Measurements from ENCODE around the gene ILKAP.

Gene ILKAP

GRCh38 chr2:238237431-238238135 lies 34.1 kb upstream of the ILKAP start:
- WGBS (ENCODE audit: extremely low coverage, insufficient coverage, insufficient read length), result no CpG with 5 or more reads among the region's 11 CpGs

GRCh38 chr2:238236571-238236970 lies 33.1 kb upstream of the ILKAP start:
- Histone ChIP-seq H3K27ac (ENCODE audit: low read depth, low read length) (no peak overlapping the region), H2AK5ac (ENCODE audit: low read length) (no peak overlapping the region), H3K14ac (ENCODE audit: low read length) (no peak overlapping the region), H4K12ac (ENCODE audit: low read depth, low read length) (no peak overlapping the region), H3K9ac (ENCODE audit: low read length) (no peak overlapping the region), H4K8ac (ENCODE audit: low read depth, low read length) (no peak overlapping the region), H2BK12ac (ENCODE audit: low read length) (no peak overlapping the region), H3K4me3 (ENCODE audit: low read depth, low read length) (no peak overlapping the region), H3K18ac (ENCODE audit: low read length) (no peak overlapping the region), H3K4me1 (ENCODE audit: control insufficient read depth in 1 of 2, insufficient read depth in 2 of 2, low read length in 2 of 2) (peaks cover 0 to 16% of the 10 kb centered on the region in 2 experiments), H3K79me2 (ENCODE audit: control insufficient read depth, insufficient read depth, low read length, poor library complexity) (peaks cover 4% of the 10 kb centered on the region), H3K27me3 (ENCODE audit: insufficient read depth, low read length) (peaks cover 29% of the 10 kb centered on the region), H3K9me3 (ENCODE audit: insufficient read depth, low read depth, low read length) (peaks cover 8% of the 10 kb centered on the region), H3K79me1 (ENCODE audit: low read length) (peaks cover 7% of the 10 kb centered on the region), H3K4ac (ENCODE audit: low read depth, low read length) (no peak overlapping the region), H2BK5ac (ENCODE audit: low read depth, low read length, poor library complexity) (no peak overlapping the region), H3K23ac (ENCODE audit: low read length) (no peak overlapping the region), H4K91ac (ENCODE audit: low read depth, low read length) (no peak overlapping the region), H3K36me3 (ENCODE audit: control insufficient read depth in 1 of 2, insufficient read depth in 2 of 2, low read length in 2 of 2) (no peaks in the 10 kb centered on the region), H2AFZ (ENCODE audit: insufficient read depth, low read length, poor library complexity) (no peak overlapping the region), H2BK120ac (ENCODE audit: insufficient read depth, low read length, poor library complexity) (no peak overlapping the region), H3K4me2 (ENCODE audit: low read length) (no peak overlapping the region)
- DNase-seq, result no peak
- no CpG with 5 or more reads among the region's 4 CpGs for WGBS (ENCODE audit: extremely low coverage, insufficient coverage, insufficient read length)

More at GRCh38 chr2:238237431-238238135, 34.1 kb upstream of the ILKAP start:
- Histone ChIP-seq H4K12ac (ENCODE audit: low read depth, low read length) (no peak overlapping the region), H3K79me2 (ENCODE audit: control insufficient read depth, insufficient read depth, low read length, poor library complexity) (peaks cover 4% of the 10 kb centered on the region), H3K23ac (ENCODE audit: low read length) (no peak overlapping the region), H2AK5ac (ENCODE audit: low read length) (no peak overlapping the region), H3K79me1 (ENCODE audit: low read length) (peaks cover 7% of the 10 kb centered on the region), H3K4ac (ENCODE audit: low read depth, low read length) (no peak overlapping the region), H3K14ac (ENCODE audit: low read length) (no peak overlapping the region), H3K9me3 (ENCODE audit: insufficient read depth, low read depth, low read length) (peaks cover 8% of the 10 kb centered on the region), H3K4me3 (ENCODE audit: low read depth, low read length) (no peak overlapping the region), H2BK120ac (ENCODE audit: insufficient read depth, low read length, poor library complexity) (no peak overlapping the region), H2AFZ (ENCODE audit: insufficient read depth, low read length, poor library complexity) (no peak overlapping the region), H3K4me2 (ENCODE audit: low read length) (no peak overlapping the region), H3K36me3 (ENCODE audit: control insufficient read depth in 1 of 2, insufficient read depth in 2 of 2, low read length in 2 of 2) (no peaks in the 10 kb centered on the region), H3K9ac (ENCODE audit: low read length) (no peak overlapping the region), H2BK12ac (ENCODE audit: low read length) (no peak overlapping the region), H3K27ac (ENCODE audit: low read depth, low read length) (no peak overlapping the region), H3K4me1 (ENCODE audit: control insufficient read depth in 1 of 2, insufficient read depth in 2 of 2, low read length in 2 of 2) (peaks cover 0 to 16% of the 10 kb centered on the region in 2 experiments), H3K18ac (ENCODE audit: low read length) (no peak overlapping the region), H3K27me3 (ENCODE audit: insufficient read depth, low read length) (peaks cover 29% of the 10 kb centered on the region), H2BK5ac (ENCODE audit: low read depth, low read length, poor library complexity) (no peak overlapping the region), H4K91ac (ENCODE audit: low read depth, low read length) (no peak overlapping the region), H4K8ac (ENCODE audit: low read depth, low read length) (no peak overlapping the region)
- DNase-seq, result no peak

GRCh38 chr2:238235856-238236255 lies 32.4 kb upstream of the ILKAP start:
- peaks cover 29% of the 10 kb centered on the region for H3K27me3 ChIP-seq (ENCODE audit: insufficient read depth, low read length)
- peaks cover 5 to 20% of the 10 kb centered on the region in 2 experiments for H3K4me1 ChIP-seq (ENCODE audit: control insufficient read depth in 1 of 2, insufficient read depth in 2 of 2, low read length in 2 of 2)
- H3K79me2 ChIP-seq (ENCODE audit: control insufficient read depth, insufficient read depth, low read length, poor library complexity), result peaks cover 4% of the 10 kb centered on the region
- H3K9ac ChIP-seq (ENCODE audit: low read length), result no peak overlapping the region
- H4K8ac ChIP-seq (ENCODE audit: low read depth, low read length), result no peak overlapping the region
- H3K9me3 ChIP-seq (ENCODE audit: insufficient read depth, low read depth, low read length), result peaks cover 8% of the 10 kb centered on the region
- no peak overlapping the region for H2AFZ ChIP-seq (ENCODE audit: insufficient read depth, low read length, poor library complexity)
- H3K27ac ChIP-seq (ENCODE audit: low read depth, low read length), result no peak overlapping the region
- no peak overlapping the region for H2BK12ac ChIP-seq (ENCODE audit: low read length)
- H3K36me3 ChIP-seq (ENCODE audit: control insufficient read depth in 1 of 2, insufficient read depth in 2 of 2, low read length in 2 of 2), result no peaks in the 10 kb centered on the region
- H3K4me2 ChIP-seq (ENCODE audit: low read length), result no peak overlapping the region
- WGBS (ENCODE audit: extremely low coverage, insufficient coverage, insufficient read length), result no CpG with 5 or more reads among the region's 7 CpGs
- H3K23ac ChIP-seq (ENCODE audit: low read length), result no peak overlapping the region
- no peak for DNase-seq
- no peak overlapping the region for H3K4ac ChIP-seq (ENCODE audit: low read depth, low read length)
- H3K79me1 ChIP-seq (ENCODE audit: low read length), result peaks cover 7% of the 10 kb centered on the region
- no peak overlapping the region for H4K12ac ChIP-seq (ENCODE audit: low read depth, low read length)
- no peak overlapping the region for H3K4me3 ChIP-seq (ENCODE audit: low read depth, low read length)
- no peak overlapping the region for H2AK5ac ChIP-seq (ENCODE audit: low read length)
- no peak overlapping the region for H2BK120ac ChIP-seq (ENCODE audit: insufficient read depth, low read length, poor library complexity)
- H2BK5ac ChIP-seq (ENCODE audit: low read depth, low read length, poor library complexity), result no peak overlapping the region
- no peak overlapping the region for H4K91ac ChIP-seq (ENCODE audit: low read depth, low read length)
- no peak overlapping the region for H3K14ac ChIP-seq (ENCODE audit: low read length)
- H3K18ac ChIP-seq (ENCODE audit: low read length), result no peak overlapping the region

GRCh38 chr2:238235331-238235732 lies 31.8 kb upstream of the ILKAP start:
- Histone ChIP-seq H3K9ac (ENCODE audit: low read length) (no peak overlapping the region), H2BK120ac (ENCODE audit: insufficient read depth, low read length, poor library complexity) (no peak overlapping the region), H2AK5ac (ENCODE audit: low read length) (no peak overlapping the region), H4K91ac (ENCODE audit: low read depth, low read length) (no peak overlapping the region), H3K27ac (ENCODE audit: low read depth, low read length) (no peak overlapping the region), H3K18ac (ENCODE audit: low read length) (no peak overlapping the region), H2AFZ (ENCODE audit: insufficient read depth, low read length, poor library complexity) (no peak overlapping the region), H2BK5ac (ENCODE audit: low read depth, low read length, poor library complexity) (no peak overlapping the region), H3K14ac (ENCODE audit: low read length) (no peak overlapping the region), H3K79me1 (ENCODE audit: low read length) (peaks cover 7% of the 10 kb centered on the region), H2BK12ac (ENCODE audit: low read length) (no peak overlapping the region), H3K36me3 (ENCODE audit: control insufficient read depth in 1 of 2, insufficient read depth in 2 of 2, low read length in 2 of 2) (no peaks in the 10 kb centered on the region), H4K12ac (ENCODE audit: low read depth, low read length) (no peak overlapping the region), H3K79me2 (ENCODE audit: control insufficient read depth, insufficient read depth, low read length, poor library complexity) (peaks cover 4% of the 10 kb centered on the region), H3K4me1 (ENCODE audit: control insufficient read depth in 1 of 2, insufficient read depth in 2 of 2, low read length in 2 of 2) (peaks cover 6 to 17% of the 10 kb centered on the region in 2 experiments), H3K9me3 (ENCODE audit: insufficient read depth, low read depth, low read length) (peaks cover 8% of the 10 kb centered on the region), H3K4me3 (ENCODE audit: low read depth, low read length) (no peak overlapping the region), H3K4me2 (ENCODE audit: low read length) (no peak overlapping the region), H3K4ac (ENCODE audit: low read depth, low read length) (no peak overlapping the region), H3K23ac (ENCODE audit: low read length) (no peak overlapping the region), H4K8ac (ENCODE audit: low read depth, low read length) (no peak overlapping the region), H3K27me3 (ENCODE audit: insufficient read depth, low read length) (peaks cover 27% of the 10 kb centered on the region)
- DNase-seq, result peak; percentile 5 to 26
- no CpG with 5 or more reads among the region's 11 CpGs for WGBS (ENCODE audit: extremely low coverage, insufficient coverage, insufficient read length)

All from trophoblast cell (in vitro differentiated cells and primary cell).